Measurements from ENCODE around the gene HASPIN. TPM values are rescaled to one million over a fixed set of nuclear protein-coding genes. Genes with fewer than 3 reads are reported as not detected.
A peak's percentile ranks its signal among the peaks of the same experiment; 100 is the strongest.

The HASPIN gene
- total RNA-seq, 1 experiment from 2014 or later: 30.1 TPM

GRCh38 chr17:3688027-3688553, 35.6 kb upstream of the HASPIN start:
- H3K27me3 ChIP-seq (replicated peaks; ENCODE audit: insufficient read depth, low read depth, low read length, poor library complexity): no peaks in the 10 kb centered on the region
- no peaks in the 10 kb centered on the region for H3K9me3 ChIP-seq (ENCODE audit: low read depth, low read length, poor library complexity, severe bottlenecking)
- TF ChIP-seq, protein P1, sequence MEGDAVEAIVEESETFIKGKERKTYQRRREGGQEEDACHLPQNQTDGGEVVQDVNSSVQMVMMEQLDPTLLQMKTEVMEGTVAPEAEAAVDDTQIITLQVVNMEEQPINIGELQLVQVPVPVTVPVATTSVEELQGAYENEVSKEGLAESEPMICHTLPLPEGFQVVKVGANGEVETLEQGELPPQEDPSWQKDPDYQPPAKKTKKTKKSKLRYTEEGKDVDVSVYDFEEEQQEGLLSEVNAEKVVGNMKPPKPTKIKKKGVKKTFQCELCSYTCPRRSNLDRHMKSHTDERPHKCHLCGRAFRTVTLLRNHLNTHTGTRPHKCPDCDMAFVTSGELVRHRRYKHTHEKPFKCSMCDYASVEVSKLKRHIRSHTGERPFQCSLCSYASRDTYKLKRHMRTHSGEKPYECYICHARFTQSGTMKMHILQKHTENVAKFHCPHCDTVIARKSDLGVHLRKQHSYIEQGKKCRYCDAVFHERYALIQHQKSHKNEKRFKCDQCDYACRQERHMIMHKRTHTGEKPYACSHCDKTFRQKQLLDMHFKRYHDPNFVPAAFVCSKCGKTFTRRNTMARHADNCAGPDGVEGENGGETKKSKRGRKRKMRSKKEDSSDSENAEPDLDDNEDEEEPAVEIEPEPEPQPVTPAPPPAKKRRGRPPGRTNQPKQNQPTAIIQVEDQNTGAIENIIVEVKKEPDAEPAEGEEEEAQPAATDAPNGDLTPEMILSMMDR (conservative IDR thresholded peaks at IDR 0.05; ENCODE audit: low read depth, low read length): no peak
- TF ChIP-seq EZH2 (IDR thresholded peaks at IDR 0.05; ENCODE audit: borderline replicate concordance, low read depth, low read length, poor library complexity, severe bottlenecking): no peak
- peak; percentile 41 for DNase-seq (ENCODE audit: low spot score)
- BruUV-seq (replicated peaks): no TSS peak
- CTCF ChIA-PET: no interaction called here
- intact Hi-C loops (cut with micrococcal nuclease; ENCODE audit: unreplicated experiment): no loop called here
- H3K4me3 ChIP-seq (ENCODE audit: low read depth, low read length, poor library complexity, severe bottlenecking): no peak overlapping the region
- no peaks in the 10 kb centered on the region for H3K36me3 ChIP-seq (ENCODE audit: insufficient read depth, low read length, poor library complexity, severe bottlenecking)
- peak overlapping the region; percentile 37 for H3K27ac ChIP-seq (ENCODE audit: low read depth, low read length, poor library complexity, severe bottlenecking)
- POLR2A ChIA-PET (ENCODE audit: low non-redundant PET): no interaction called here
- H3K4me1 ChIP-seq (ENCODE audit: insufficient read depth, low read length, poor library complexity, severe bottlenecking): no peaks in the 10 kb centered on the region

- ChIA-PET CTCF (no interaction called here), POLR2A (ENCODE audit: low non-redundant PET) (no interaction called here)
- TF ChIP-seq, protein P1 (conservative IDR thresholded peaks at IDR 0.05; ENCODE audit: low read depth, low read length): no peak
- no peak for TF ChIP-seq EZH2 (IDR thresholded peaks at IDR 0.05; ENCODE audit: borderline replicate concordance, low read depth, low read length, poor library complexity, severe bottlenecking)
- no peaks in the 10 kb centered on the region for H3K36me3 ChIP-seq (ENCODE audit: insufficient read depth, low read length, poor library complexity, severe bottlenecking)
- no peak overlapping the region for H3K27ac ChIP-seq (ENCODE audit: low read depth, low read length, poor library complexity, severe bottlenecking)
- H3K9me3 ChIP-seq (ENCODE audit: low read depth, low read length, poor library complexity, severe bottlenecking): no peaks in the 10 kb centered on the region
- no peak for DNase-seq (ENCODE audit: low spot score)
- intact Hi-C loops (cut with micrococcal nuclease; ENCODE audit: unreplicated experiment): no loop called here
- no peaks in the 10 kb centered on the region for H3K27me3 ChIP-seq (replicated peaks; ENCODE audit: insufficient read depth, low read depth, low read length, poor library complexity)
- no peak overlapping the region for H3K4me3 ChIP-seq (ENCODE audit: low read depth, low read length, poor library complexity, severe bottlenecking)
- no TSS peak for BruUV-seq (replicated peaks)
- H3K4me1 ChIP-seq (ENCODE audit: insufficient read depth, low read length, poor library complexity, severe bottlenecking): no peaks in the 10 kb centered on the region
Measured at GRCh38 chr17:3688852-3689261, 34.8 kb upstream of the HASPIN start.

GRCh38 chr17:3689262-3690093, 34.2 kb upstream of the HASPIN start:
- TF ChIP-seq, protein P1 (conservative IDR thresholded peaks at IDR 0.05; ENCODE audit: low read depth, low read length): no peak
- TF ChIP-seq EZH2 (IDR thresholded peaks at IDR 0.05; ENCODE audit: borderline replicate concordance, low read depth, low read length, poor library complexity, severe bottlenecking): no peak

More at GRCh38 chr17:3689262-3690093, 34.2 kb upstream of the HASPIN start:
- Histone ChIP-seq H3K4me1 (ENCODE audit: insufficient read depth, low read length, poor library complexity, severe bottlenecking) (no peaks in the 10 kb centered on the region), H3K4me3 (ENCODE audit: low read depth, low read length, poor library complexity, severe bottlenecking) (no peak overlapping the region), H3K27me3 (replicated peaks; ENCODE audit: insufficient read depth, low read depth, low read length, poor library complexity) (peaks cover 1% of the 10 kb centered on the region), H3K9me3 (ENCODE audit: low read depth, low read length, poor library complexity, severe bottlenecking) (no peaks in the 10 kb centered on the region), H3K27ac (ENCODE audit: low read depth, low read length, poor library complexity, severe bottlenecking) (no peak overlapping the region), H3K36me3 (ENCODE audit: insufficient read depth, low read length, poor library complexity, severe bottlenecking) (no peaks in the 10 kb centered on the region)
- ChIA-PET POLR2A (ENCODE audit: low non-redundant PET) (no interaction called here), CTCF (no interaction called here)
- BruUV-seq (replicated peaks): no TSS peak
- DNase-seq (ENCODE audit: low spot score): no peak
- intact Hi-C loops (cut with micrococcal nuclease; ENCODE audit: unreplicated experiment): no loop called here

Measured in A673 (cell line).